Choroid plexus epithelial cell (primary cell): Measurements from ENCODE around the gene USP16.
"Not testable (repeated sequence)": the region's sequence is repeated elsewhere in the genome, so short reads cannot be mapped to it uniquely, and the experiment has no call there.

Source experiments
- DNase-seq: peaks from one replicate; pipeline ENCODE4 v3.0.0-alpha.2; 2010; ENCODE audit warnings: low read depth
- H3K4me3 ChIP-seq: 2 replicates; pipeline ENCODE4 v1.5.1; 2011; ENCODE audit warnings: low read depth, mild to moderate bottlenecking, control low read depth, low read length, moderate library complexity
- CTCF ChIP-seq: conservative IDR thresholded peaks from 2 replicates; pipeline ENCODE4 v1.5.1; 2011; ENCODE audit warnings: low read depth, mild to moderate bottlenecking, control low read depth, inconsistent platforms, low read length, moderate library complexity

USP16 gene

GRCh38 chr21:29008367-29008766 lies 16.1 kb upstream of the USP16 start:
- H3K4me3 ChIP-seq: no peak overlapping the region
- DNase-seq: no peak
- TF ChIP-seq CTCF: no peak

DNA sequence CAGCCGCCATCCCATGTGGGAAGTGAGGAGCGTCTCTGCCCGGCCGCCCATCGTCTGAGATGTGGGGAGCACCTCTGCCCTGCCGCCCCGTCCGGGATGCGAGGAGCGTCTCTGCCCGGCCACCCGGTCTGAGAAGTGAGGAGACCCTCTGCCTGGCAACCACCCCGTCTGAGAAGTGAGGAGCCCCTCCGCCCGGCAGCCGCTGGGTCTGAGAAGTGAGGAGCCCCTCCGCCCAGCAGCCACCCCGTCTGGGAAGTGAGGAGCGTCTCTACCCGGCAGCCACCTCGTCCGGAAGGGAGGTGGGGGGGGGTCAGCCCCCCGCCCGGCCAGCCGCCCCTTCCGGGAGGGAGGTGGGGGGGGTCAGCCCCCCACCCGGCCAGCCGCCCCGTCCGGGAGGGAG lies 13.2 kb upstream of the USP16 start:
- not testable (repeated sequence) for H3K4me3 ChIP-seq, DNase-seq

DNA sequence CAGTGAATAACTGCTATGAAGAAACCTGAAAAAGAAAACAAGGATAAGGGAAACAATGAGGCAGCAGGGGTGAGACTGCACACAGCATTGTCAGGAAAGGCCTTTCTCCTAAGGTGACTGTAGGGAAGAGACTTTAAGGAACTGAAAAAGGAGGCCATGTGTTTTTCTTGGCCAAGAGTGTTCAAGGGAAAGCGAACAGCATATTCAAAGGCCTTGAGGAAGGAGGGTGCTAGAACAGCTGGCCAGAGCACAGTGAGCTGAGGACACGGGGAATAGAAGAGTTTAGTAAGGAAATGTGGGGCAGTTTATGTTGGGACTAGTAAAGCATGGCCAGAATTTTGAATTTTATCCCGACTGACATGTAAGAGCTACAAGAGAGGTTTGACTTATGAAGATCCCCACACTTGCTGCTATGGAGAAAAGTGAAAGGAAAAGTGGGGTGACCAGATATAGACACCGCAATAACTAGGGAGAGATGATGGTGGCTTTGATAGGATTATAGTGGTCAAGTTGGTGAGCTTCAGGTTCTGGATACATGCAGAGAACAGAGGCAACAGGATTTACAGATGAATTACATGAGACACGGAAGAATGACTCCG lies 6.7 kb upstream of the USP16 start:
- no peak for TF ChIP-seq CTCF
- no peak for DNase-seq
- H3K4me3 ChIP-seq: peak overlapping the region; percentile 89

DNA sequence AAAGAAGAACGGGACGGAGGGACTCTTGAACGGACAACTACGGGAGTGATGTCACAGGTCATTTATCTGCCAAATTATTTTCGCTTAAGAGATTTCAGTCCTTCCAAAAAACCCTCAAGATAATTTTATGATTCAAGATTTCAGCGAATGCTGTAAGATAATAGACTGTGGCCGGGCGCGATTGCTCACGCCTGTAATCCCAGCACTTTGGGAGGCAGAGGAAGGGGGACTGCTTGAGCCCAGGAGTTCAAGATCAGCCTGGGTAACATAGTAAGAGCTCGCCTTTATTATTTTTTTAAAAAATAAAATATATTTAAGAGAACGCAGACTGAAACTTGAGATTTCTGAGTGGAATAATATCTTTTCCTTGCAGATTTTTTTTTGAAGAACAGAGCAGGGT lies 5.9 kb upstream of the USP16 start:
- TF ChIP-seq CTCF: no peak
- DNase-seq: peak; percentile 21
- peak overlapping the region; percentile 89 for H3K4me3 ChIP-seq

- no peak for TF ChIP-seq CTCF
- no peak for DNase-seq
- no peak overlapping the region for H3K4me3 ChIP-seq
Measured at GRCh38 chr21:29022166-29022565, 2.3 kb upstream of the USP16 start.

DNA sequence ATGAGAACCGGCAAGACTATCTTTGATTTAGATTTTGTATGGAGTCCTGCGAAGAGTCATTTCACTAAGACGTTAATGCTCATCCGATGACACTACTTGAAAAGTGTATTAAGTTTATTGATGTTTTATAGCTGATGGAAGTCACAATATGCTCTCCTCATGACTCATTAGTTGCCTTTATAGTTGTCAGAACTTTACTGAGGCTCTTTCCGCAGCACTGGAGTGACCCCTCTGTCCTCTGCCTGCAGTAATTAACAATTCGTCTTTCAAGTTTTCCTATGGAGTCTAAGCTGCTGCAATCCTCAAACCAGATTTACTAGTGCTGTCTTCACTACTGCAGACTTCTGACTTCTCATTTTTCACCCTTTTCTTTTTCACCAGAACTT lies 853 bp downstream of the USP16 start:
- peak overlapping the region; percentile 97 for H3K4me3 ChIP-seq
- peak; percentile 41 for DNase-seq
- TF ChIP-seq CTCF: no peak

DNA sequence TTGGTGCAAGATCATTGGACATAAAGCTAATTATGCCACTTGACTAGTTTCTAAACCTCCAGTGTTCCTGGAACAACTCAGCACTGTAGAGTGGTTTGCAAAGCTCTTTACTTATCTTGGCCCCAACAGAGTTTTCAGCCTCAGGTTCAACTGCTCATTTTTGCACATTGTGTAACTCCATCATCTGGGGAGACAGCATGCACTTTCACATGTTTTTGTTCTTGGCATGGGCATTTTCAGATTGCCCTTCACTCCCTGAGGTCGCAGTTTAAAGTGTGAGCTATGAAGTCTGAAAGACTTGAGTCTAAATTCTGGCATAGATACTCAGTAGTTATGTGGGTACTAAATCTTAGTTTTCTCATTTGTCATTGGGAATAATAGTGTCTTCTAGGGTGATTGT lies 5.1 kb downstream of the USP16 start:
- peak; percentile 28 for DNase-seq
- TF ChIP-seq CTCF: no peak
- H3K4me3 ChIP-seq: no peak overlapping the region
